SK-N-SH (cell line): ENCODE results near the gene ARFGEF2.

Experiments
- CHD2 ChIP-seq: fragments of 150-350 bp; IDR thresholded peaks from 2 replicates; pipeline ENCODE4 v1.6.1; 2018; ENCODE audit warnings: low read length; ENCODE audit not compliant: partially characterized antibody
- EZH2phosphoT487 ChIP-seq: fragments of 200-600 bp; sonication (generic); IDR thresholded peaks from 2 replicates; pipeline ENCODE4 v1.6.1; 2017; ENCODE audit warnings: low read depth, mixed run types, mild to moderate bottlenecking, antibody characterized with exemption, moderate library complexity, borderline replicate concordance
- SIN3A ChIP-seq: IDR thresholded peaks from 2 replicates; pipeline ENCODE4 v1.6.1; 2012; ENCODE audit warnings: low read depth, mild to moderate bottlenecking, low read length, moderate library complexity, borderline replicate concordance
- SMC3 ChIP-seq: IDR thresholded peaks from 2 replicates; pipeline ENCODE4 v1.6.1; 2012; ENCODE audit warnings: low read depth, low read length, improper control_type of control experiment
- TF ChIP-seq, protein P1 (sequence below): fragments of 200-600 bp; sonication (generic); IDR thresholded peaks from 2 replicates; pipeline ENCODE4 v1.6.1; 2017; ENCODE audit warnings: antibody characterized with exemption, mild to moderate bottlenecking, moderate library complexity

DNA sequence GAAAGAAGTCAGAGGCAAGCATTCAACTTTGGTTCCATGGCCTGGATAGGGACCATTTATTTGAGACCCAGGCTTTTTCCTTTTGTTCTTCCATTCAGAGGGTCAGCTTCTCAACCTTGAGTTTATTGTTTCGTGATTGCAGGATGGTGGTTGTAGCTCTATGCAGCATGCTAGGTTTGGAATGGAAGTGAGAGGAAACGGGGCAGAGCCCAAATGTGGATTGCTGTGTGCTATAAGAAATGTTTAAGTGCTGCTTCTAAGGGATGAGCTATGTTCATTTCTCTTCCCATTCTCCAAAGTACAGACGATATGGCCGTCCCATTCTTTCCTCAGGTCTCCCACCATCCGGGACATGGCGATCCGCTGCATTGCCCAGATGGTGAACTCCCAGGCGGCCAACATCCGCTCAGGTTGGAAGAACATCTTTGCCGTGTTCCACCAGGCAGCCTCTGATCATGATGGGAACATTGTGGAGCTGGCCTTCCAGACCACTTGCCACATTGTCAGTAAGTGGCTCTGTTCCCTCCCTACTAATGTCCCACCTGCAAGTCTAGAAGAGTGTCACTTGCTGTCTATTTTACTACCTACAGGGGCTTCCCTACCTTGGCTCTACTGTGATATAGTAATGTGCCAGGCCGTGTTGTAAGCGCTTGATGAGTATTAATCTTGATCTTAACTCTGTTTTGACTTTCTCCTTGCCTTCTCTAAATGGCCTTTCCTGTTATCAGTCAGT is 88.6 kb downstream of the ARFGEF2 start:
- TF ChIP-seq, protein P1, sequence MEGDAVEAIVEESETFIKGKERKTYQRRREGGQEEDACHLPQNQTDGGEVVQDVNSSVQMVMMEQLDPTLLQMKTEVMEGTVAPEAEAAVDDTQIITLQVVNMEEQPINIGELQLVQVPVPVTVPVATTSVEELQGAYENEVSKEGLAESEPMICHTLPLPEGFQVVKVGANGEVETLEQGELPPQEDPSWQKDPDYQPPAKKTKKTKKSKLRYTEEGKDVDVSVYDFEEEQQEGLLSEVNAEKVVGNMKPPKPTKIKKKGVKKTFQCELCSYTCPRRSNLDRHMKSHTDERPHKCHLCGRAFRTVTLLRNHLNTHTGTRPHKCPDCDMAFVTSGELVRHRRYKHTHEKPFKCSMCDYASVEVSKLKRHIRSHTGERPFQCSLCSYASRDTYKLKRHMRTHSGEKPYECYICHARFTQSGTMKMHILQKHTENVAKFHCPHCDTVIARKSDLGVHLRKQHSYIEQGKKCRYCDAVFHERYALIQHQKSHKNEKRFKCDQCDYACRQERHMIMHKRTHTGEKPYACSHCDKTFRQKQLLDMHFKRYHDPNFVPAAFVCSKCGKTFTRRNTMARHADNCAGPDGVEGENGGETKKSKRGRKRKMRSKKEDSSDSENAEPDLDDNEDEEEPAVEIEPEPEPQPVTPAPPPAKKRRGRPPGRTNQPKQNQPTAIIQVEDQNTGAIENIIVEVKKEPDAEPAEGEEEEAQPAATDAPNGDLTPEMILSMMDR = no peak
- TF ChIP-seq CHD2 (no peak), SMC3 (no peak), EZH2phosphoT487 (no peak), SIN3A (no peak)
